ENCODE results near the gene KRT36. TPM values are rescaled to one million over a fixed set of nuclear protein-coding genes. Genes with fewer than 3 reads are reported as not detected.
A peak's percentile ranks its signal among the peaks of the same experiment; 100 is the strongest.

Gene KRT36
- total RNA-seq, 4 donors from 2014 or later = not detected

- Histone ChIP-seq H3K27ac (no peak overlapping the region), H3K4me1 (no peaks in the 10 kb centered on the region), H3K36me3 (no peaks in the 10 kb centered on the region), H3K9me3 (no peaks in the 10 kb centered on the region), H3K27me3 (no peaks in the 10 kb centered on the region), H3K4me3 (no peak overlapping the region)
- no peak for DNase-seq
- TF ChIP-seq CTCF (IDR thresholded peaks at IDR 0.05) (no peak), POLR2A (IDR thresholded peaks at IDR 0.05) (no peak)
- intact Hi-C loops (cut with DNase I; ENCODE audit: low total_unique reads) = no loop called here
Observed at GRCh38 chr17:41532947-41533570, 43.3 kb upstream of the KRT36 start.

- TF ChIP-seq POLR2A (IDR thresholded peaks at IDR 0.05) (no peak), CTCF (IDR thresholded peaks at IDR 0.05) (no peak)
- no peak overlapping the region for H3K27ac ChIP-seq
- intact Hi-C loops (cut with DNase I; ENCODE audit: low total_unique reads) = no loop called here
Observed at GRCh38 chr17:41531993-41532392, 42.3 kb upstream of the KRT36 start.

GRCh38 chr17:41530062-41531048 lies 40.6 kb upstream of the KRT36 start:
- TF ChIP-seq POLR2A (IDR thresholded peaks at IDR 0.05) = peak; percentile 7 to 36
- TF ChIP-seq CTCF (IDR thresholded peaks at IDR 0.05) = no peak
- Histone ChIP-seq H3K36me3 (no peaks in the 10 kb centered on the region), H3K27ac (peak overlapping the region; percentile 82 to 86), H3K27me3 (no peaks in the 10 kb centered on the region), H3K9me3 (no peaks in the 10 kb centered on the region), H3K4me3 (no peak overlapping the region), H3K4me1 (no peaks in the 10 kb centered on the region)
- peak; percentile 67 to 90 for DNase-seq
- intact Hi-C loops (cut with DNase I; ENCODE audit: low total_unique reads) = no loop called here

More at GRCh38 chr17:41531993-41532392, 42.3 kb upstream of the KRT36 start:
- H3K27me3 ChIP-seq = no peaks in the 10 kb centered on the region
- no peaks in the 10 kb centered on the region for H3K36me3 ChIP-seq
- no peaks in the 10 kb centered on the region for H3K4me1 ChIP-seq
- no peak for DNase-seq
- H3K4me3 ChIP-seq = no peak overlapping the region
- H3K9me3 ChIP-seq = no peaks in the 10 kb centered on the region

- Histone ChIP-seq H3K9me3 (no peaks in the 10 kb centered on the region), H3K36me3 (no peaks in the 10 kb centered on the region), H3K4me3 (no peak overlapping the region), H3K27ac (peak overlapping the region; percentile 82 to 86), H3K4me1 (no peaks in the 10 kb centered on the region), H3K27me3 (no peaks in the 10 kb centered on the region)
- TF ChIP-seq POLR2A (IDR thresholded peaks at IDR 0.05) (no peak), CTCF (IDR thresholded peaks at IDR 0.05) (no peak)
- intact Hi-C loops (cut with DNase I; ENCODE audit: low total_unique reads) = no loop called here
- DNase-seq = no peak
Observed at GRCh38 chr17:41529491-41529915, 39.8 kb upstream of the KRT36 start.

GRCh38 chr17:41528959-41529353 lies 39.2 kb upstream of the KRT36 start:
- Histone ChIP-seq H3K36me3 (no peaks in the 10 kb centered on the region), H3K27ac (peak overlapping the region; percentile 82 to 86), H3K4me3 (no peak overlapping the region), H3K27me3 (no peaks in the 10 kb centered on the region), H3K4me1 (no peaks in the 10 kb centered on the region), H3K9me3 (no peaks in the 10 kb centered on the region)
- intact Hi-C loops (cut with DNase I; ENCODE audit: low total_unique reads) = no loop called here
- DNase-seq = no peak
- no peak for TF ChIP-seq POLR2A (IDR thresholded peaks at IDR 0.05)
- TF ChIP-seq CTCF (IDR thresholded peaks at IDR 0.05) = no peak

Data from uterus (tissue), 4 donors.